ENCODE results near the gene EEFSEC.

- TF ChIP-seq EZH2phosphoT487 (IDR thresholded peaks at IDR 0.05; ENCODE audit: insufficient read depth, low read depth) (no peak), EZH2 (IDR thresholded peaks at IDR 0.05; ENCODE audit: insufficient read depth, poor library complexity, severe bottlenecking) (no peak)
Measured at GRCh38 chr3:128448491-128448890, 295.2 kb downstream of the EEFSEC start.

All from GM23248 (cell line).